Left hindlimb (tissue), 1 donor: ENCODE results near the gene RDH16.
"Not testable (repeated sequence)": the region's sequence is repeated elsewhere in the genome, so short reads cannot be mapped to it uniquely, and the experiment has no call there.

Experiments used
- DNase-seq: peaks from one replicate; pipeline ENCODE4 v3.0.0-alpha.2; 2018

Gene RDH16

DNA sequence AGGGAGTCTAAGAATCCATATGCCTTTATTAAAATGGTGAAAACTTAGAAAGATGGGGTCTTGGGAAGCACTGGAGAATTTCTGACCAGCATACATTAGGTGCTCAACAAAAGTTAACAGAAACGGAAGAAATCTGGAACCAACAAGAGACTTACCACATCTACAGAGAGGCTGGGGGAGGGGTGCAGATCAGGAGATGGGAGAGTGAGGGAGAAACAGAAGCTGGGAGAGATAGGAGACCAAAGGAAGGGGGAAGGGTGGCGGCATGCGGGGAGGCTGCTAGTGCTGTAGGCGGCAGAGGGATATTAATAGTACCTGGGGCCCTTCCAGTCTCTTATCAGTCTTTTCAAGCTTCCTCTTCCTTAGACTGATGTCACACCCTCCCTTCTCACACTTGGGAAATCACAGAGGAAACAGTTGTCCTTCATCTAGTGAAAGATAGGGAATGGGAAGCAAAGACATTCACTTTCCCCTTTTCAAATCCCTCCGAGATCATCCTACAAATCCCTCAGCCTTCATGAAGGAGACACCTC lies 30.9 kb upstream of the RDH16 start:
- no peak for DNase-seq

DNA sequence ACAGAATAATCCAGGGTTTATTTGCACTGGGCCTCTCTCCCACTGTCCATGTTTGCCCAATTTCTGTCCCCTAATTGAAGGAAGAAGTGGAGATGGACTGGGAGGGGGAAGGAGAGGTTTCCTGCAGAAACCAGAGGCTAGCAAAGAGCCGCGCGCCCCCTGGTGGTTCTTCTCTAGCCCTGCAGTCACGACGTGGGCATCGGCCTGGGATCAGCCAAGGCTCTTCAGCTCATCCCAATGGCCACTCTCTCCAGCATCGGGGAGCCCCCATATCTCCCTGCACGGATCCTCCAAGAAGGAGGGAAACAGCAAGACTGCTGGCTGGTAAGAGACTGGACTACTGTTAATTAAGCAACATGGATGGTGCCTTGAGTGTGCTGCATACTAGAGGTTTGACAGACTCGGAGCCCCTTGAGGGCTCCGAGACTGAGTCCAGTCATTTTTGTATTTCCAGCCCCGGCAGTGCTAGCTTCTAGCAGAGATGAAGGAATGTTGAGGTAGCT lies 30.2 kb upstream of the RDH16 start:
- DNase-seq, result peak; percentile 79

DNA sequence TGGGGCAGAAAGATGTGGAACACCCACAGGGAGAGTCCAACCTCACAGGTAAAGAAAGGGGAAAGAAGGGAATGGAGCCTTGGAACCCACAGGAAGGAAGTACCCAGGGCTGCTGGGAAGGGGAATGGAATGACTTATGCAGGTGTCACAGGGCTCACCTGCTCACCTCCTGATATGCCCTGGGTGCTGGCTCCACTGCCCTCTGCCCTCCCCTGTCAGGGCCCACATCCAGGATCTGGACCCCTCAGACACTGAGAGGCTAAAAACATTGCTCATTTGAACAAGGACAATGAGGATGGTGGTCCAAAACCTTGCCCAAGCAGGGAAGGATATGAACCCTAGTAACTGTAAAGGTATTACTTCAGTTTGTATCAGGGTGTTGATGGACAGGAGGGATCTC lies 29.6 kb upstream of the RDH16 start:
- no peak for DNase-seq

DNA sequence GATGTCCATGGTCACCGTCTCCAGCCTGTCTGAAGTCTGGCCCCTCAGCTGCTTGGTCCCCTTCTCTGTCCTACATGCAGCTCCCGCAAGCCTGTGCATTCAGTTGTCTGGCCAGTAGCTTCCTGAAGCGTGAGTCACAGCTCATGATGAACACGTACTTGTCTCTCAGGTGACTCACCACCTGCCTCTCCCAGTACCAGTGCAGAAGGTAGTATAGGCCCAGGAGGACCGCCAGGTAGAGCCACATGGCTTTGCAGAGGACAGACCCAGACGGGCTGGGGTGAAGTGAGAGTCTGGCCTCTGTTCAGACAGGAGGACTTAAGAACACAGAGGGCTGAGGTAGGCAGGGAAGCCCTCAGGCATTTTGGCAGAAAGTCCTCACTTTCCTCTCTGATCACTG lies 28.3 kb upstream of the RDH16 start:
- DNase-seq, result not testable (repeated sequence)

DNA sequence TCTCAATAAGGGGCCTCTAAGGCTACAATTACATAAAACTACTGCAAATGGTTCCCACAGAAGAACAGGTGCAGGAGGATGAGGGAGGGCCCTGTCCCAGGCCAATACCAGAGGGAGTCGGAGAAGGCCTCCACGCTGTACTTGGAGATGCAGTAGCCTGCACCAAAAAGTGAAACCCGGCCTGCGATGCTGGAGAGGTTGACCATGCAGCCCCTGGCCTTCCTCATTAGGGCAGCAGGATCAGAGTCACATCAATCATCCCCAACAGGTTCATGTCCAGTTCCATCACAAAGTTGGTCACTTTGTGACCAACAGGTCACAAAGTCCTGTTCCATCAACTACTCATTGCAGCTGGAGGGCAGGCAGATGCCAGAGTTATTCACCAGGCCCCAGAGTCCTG lies 26.0 kb upstream of the RDH16 start:
- DNase-seq, result no peak

DNA sequence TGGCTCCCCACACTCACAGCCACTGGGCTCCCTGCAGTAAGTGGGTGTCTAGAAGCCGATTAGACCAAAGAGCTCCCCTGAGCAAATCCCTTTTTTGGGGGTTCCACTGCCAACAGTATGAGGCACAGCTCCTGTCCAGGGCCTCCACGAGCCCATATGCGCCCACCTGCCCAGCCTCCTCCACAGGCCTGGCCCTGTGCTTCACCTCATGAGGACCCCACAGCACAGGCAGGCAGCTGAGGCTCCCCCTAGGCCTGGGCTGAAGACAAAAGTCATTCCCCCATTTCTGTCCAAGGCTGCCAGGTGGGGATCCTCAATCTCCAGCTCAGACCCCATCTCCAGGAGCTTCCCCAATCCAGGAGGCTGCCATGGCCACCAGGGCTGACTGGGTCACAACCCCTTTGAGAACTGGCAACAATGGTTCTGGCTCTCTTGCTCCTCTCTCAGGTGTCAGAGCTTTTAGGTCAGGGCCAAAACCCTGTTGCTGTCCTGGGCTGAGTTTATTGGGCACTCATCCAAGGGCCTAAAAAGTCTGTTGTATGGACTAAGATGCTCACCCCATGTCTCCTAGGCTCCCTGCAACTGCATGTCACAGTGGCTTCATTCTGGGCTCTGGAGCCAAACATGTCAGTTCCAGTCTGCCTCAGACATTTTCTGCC lies 25.3 kb upstream of the RDH16 start:
- DNase-seq, result not testable (repeated sequence)

DNA sequence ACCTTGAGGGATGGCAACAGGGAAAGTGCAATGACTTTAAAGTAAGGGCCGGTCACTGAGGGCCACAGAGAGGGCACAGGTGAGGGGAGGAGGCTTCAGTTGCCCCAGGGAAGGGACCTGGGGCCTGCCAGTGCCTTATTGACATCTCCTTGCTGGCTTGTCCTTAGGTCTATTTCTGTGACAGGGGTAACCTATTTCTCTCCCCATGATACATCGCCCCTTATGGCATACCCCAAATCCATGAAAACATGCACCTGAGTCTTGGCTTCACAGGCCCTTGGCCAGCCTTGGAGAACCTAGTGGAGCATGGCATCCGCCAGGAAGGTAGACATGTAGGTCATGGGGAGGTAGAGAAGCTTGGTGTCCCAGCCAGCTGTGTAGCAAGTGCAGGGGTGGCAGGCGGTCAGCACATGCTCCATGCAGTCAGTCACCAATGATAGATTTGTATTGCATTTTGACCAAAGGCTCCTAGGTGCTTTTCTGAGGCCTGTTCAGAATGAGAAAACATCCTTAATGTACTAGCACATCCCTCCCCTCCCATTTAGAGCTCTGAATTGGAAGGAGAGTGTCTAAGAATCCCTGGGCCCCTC lies 23.6 kb upstream of the RDH16 start:
- DNase-seq, result no peak

DNA sequence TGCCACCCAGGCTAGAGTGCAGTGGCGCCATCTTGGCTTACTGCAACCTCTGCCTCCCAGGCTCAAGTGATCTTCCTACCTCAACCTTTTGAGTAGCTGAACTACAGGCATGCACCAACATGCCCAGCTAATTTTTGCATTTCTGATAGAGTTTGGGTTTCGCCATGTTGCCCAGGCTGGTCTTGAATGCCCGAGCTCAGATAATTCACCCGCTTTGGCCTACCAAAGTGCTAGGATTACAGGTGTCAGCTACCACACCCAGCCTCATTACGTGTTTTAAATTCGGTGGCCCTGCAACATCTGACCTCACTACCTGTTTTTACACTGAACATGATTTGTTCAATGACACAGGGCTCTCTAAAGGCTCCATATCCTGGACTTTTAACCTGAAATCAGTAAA lies 22.9 kb upstream of the RDH16 start:
- no peak for DNase-seq

DNA sequence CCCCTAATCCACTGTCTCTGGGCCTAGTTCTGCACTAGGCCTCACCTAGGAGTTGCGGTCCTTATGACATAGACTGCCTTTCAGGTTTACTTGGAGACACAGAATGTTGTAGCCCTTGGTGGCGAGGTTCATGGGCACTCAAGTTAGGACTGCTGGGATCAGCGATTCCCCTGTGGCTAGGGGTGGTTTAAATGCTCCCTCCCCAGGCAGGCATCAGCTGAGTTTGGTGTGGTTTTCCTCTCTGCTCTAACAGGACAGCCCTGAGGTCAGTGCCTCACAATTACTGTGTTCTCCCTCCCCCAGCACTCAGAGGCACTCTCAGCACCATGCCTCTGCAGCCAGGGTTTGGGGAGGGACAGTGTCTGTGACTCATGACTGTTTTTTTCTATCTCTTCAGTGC lies 22.2 kb upstream of the RDH16 start:
- DNase-seq, result no peak

DNA sequence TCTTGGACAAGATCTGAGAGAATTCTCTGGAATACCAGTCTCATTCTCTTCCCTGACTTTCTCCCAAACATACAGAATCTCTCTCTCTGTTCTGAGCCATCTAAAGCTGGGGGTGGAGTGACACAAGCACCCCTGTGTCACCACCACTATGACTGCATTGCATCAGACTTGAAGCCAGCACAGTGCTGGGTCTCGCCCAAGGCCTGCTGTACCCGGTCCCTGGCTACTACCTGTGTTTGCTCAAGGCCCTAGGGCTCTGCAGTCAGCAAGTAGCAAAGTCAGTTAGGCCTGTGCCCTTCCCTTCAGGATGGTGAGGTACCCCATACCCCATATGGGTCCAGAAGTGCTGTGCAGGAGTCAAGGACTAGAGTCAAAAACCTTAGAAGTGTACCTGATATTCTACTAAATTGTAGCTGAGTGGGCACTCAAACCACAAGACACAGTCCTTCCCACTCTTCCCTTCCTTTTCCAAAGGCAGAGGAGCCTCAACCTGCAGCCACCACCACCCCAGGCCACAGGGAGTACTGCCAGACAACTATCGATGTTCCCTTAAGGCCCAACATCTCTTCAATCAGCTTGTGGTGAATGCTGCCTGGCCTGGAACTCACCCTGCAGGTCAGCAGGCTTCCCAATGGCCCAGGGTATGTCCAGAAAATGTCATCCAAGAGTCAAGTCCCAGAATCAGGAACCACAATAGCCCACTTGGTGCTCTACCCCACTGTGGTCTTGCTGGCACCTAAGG lies 21.2 kb upstream of the RDH16 start:
- DNase-seq, result no peak

DNA sequence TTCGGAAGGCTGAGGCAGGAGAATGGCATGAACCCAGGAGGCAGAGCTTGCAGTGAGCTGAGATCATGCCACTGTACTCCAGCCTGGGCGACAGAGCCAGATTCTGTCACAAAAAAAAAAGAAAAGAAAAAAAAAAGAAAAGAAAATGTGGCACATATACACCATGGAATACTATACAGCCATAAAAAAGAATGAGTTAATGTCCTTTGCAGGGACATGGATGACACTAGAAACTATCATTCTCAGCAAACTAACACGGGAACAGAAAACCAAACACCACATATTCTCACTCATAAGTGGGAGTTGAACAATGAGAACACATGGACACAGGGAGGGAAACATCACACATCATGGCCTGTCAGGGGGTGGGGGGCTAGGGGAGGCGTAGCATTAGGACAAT lies 20.0 kb upstream of the RDH16 start:
- DNase-seq, result not testable (repeated sequence)

DNA sequence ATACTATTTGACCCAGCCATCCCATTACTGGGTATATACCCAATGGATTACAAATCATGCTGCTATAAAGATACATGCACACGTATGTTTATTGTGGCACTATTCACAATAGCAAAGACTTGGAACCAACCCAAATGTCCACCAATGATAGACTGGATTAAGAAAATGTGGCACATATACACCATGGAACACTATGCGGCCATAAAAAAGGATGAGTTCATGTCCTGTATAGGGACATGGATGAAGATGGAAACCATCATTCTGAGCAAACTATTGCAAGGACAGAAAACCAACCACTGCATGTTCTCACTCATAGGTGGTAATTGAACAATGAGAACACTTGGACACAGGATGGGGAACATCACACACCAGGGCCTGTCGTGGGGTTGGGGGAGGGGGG lies 16.8 kb upstream of the RDH16 start:
- not testable (repeated sequence) for DNase-seq

DNA sequence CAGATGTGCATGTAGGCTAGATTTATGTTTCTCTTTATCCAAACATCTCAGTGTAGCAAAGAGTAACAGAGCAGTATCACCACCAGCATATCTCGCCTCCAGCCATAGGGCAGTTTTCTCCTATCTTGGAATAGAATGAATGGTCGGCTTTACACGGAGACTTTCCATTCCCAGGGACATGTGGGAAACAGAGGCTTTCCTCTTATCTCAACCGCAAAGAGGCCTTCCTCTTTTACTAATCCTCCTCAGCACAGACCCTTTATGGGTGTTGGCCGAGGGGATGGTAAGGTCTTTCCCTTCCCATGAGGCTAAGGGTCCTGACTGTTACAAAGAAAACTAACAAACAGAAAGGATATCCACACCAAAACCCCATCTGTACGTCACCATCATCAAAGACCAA lies 11.5 kb upstream of the RDH16 start:
- not testable (repeated sequence) for DNase-seq

DNA sequence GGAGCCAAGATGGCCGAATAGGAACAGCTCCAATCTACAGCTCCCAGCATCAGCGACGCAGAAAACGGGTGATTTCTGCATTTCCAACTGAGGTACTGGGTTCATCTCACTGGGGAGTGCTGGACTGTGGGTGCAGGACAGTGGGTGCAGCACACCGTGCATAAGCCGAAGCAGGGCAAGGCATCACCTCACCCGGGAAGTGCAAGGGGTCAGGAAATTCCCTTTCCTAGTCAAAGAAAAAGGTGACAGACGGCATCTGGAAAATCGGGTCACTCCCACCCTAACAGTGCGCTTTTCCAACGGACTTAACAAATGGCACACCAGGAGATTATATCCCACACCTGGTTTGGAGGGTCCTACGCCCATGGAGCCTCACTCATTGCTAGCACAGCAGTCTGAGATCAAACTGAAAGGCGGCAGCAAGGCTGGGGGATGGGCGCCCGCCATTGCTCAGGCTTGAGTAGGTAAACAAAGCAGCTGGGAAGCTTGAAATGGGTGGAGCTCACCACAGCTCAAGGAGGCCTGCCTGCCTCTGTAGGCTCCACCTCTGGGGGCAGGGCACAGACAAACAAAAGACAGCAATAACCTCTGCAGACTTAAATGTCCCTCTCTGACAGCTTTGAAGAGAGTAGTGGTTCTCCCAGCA lies 8.7 kb upstream of the RDH16 start:
- DNase-seq, result not testable (repeated sequence)

DNA sequence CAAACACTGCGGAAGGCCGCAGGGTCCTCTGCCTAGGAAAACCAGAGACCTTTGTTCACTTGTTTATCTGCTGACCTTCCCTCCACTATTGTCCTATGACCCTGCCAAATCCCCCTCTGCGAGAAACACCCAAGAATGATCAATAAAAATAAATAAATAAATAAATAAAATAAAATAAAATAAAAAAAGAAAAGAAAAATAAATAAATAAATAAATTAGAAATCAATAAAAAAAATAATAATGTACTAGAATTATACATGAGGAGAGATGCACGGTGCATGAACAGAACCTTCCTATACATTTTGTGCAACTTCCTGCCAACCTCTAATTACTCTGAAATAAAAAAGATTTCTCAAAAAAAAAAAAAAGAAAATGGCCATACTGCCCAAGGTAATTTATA lies 7.7 kb upstream of the RDH16 start:
- not testable (repeated sequence) for DNase-seq

DNA sequence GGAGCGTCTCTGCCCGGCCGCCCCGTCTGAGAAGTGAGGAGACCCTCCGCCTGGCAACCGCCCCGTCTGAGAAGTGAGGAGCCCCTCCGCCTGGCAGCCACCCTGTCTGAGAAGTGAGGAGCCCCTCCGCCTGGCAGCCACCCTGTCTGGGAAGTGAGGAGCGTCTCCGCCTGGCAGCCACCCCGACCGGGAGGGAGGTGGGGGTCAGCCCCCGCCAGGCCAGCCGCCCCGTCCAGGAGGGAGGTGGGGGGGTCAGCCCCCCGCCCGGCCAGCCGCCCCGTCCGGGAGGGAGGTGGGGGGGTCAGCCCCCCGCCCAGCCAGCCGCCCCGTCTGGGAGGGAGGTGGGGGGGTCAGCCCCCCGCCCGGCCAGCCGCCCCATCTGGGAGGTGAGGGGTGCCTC lies 6.1 kb upstream of the RDH16 start:
- DNase-seq, result not testable (repeated sequence)

DNA sequence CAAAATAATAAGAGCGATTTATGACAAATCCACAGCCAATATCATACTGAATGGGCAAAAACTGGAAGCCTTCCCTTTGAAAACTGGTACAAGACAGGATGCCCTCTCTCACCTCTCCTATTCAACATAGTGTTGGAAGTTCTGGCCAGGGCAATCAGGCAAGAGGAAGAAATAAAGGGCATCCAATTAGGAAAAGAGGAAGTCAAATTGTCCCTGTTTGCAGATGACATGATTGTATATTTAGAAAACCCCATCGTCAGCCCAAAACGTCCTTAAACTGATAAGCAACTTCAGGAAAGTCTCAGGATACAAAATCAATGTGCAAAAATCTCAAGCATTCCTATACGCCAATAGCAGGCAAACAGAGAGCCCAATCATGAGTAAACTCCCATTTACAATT lies 4.8 kb upstream of the RDH16 start:
- DNase-seq, result not testable (repeated sequence)

DNA sequence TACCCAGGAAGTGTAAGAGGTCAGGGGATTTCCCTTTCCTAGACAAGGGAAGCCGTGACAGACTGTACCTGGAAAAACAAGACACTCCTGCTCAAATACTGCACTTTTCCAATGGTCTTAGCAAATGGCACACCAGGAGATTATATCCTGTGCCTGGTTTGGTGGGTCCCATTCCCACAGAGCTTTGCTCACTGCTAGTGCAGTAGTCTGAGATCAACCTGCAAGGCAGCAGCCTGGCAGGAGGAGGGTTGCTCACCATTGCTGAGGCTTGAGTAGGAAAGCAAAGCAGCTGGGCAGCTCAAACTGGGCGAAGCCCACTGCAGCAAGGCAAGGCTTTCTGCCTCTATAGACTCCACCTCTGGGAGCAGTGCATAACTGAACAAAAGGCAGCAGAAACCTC lies 1.0 kb upstream of the RDH16 start:
- no peak for DNase-seq

DNA sequence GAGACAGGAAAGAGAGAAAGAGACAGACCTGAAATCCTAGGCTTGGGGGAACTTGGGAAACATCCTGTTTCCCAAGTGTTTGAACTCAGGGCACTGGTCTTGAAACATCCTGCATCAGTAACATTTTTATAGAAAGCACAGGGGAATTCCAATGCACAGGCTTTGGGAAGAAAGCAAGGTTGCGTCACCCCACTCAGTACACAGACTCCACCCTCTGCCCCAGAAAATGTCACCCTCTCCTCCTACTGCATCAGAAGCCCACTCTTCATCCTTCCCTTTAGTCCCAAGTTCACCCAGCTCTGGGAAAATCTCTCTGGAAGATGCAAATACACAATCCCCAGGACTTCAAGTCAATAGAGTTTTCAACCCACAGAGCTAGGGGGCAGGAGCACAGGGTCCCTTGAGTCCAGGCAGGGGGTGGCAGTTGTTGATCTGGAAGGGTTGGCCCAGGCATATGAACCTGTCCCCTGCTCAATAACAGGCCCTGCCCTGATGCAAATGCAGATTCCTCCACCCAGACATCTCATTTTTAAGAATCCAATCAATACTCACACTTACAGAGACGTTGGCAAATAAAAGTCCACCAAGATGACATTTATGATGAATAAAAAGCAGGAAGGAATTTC lies 1.7 kb downstream of the RDH16 start:
- no peak for DNase-seq

DNA sequence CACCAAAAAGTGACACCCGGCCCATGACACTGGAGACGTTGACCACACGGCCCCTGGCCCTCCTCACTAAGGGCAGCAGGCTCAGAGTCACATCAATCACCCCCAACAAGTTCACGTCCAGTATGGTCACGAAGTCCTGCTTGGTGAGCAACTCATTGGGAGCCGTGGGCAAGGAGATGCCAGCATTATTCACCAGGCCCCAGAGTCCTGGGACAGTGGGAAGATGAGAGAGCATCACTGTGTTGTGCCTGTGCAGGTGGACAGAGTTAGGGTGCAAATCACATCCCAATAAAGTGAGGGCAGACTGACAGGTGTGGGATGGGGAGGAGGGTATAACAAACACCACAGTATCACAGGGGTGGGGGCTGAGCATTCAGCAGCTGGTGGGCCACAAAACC lies 2.5 kb downstream of the RDH16 start:
- no peak for DNase-seq

DNA sequence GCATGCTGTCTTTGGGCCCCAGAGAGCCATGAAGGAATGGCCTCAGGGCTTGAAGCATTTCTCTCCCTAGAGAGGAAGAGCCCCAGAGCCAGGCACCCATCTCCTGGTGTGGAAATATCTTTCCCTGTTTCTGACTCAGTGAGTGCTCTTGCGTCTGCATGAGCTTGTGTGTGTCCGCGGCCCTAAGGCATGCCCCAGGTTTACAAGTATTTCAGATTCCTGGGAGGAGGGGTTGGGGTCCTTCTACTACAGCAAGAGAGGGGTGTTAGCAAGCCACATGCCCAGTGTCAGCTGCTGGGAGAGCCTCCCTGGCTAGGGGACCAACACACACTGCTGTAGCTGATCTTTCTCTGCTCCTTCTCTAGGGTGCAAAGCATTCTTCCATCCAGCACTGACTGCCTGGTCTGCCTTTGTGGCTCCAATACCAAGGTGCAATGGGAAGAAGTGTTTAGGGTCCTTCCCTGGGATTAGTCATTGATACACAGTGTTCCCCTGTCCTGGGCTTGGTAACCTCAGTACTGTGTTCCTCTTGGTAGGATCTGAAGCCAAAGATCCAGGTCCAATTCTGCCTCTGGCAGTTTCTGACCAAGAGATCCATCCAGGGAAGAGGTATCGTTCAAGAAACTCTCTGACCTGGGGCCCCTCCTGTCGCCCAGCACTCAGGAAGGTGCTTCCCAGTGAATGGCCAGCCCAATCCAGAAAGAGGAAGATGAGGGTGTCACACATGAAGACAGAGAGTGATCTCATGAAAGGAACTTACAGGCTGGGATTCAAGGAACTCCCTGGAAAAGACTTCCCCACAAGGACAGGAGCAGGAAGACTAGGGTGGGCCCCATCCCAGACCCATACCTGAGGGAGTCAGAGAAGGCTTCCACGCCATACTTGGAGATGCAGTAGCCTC lies 3.1 kb downstream of the RDH16 start:
- no peak for DNase-seq

DNA sequence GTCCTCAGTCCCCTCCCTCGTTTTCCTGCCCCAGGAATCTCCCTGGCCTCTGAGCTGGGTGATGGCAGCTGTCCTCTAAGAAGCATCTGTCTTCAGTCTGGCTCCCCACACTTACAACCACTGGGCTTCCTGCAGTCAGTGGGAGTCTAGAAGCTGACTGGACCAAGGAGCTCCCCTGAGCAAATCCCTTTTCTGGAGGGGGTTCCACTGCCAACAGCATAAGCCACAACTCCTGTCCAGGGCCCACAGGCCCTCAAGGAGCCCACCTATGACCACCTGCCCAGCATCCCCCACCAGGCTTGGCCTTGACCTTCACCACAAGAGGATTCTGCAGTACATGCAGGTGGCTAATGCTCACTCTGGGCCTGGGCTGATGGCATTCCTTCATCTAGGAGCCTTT lies 4.1 kb downstream of the RDH16 start:
- DNase-seq, result no peak
